Fibroblast of pulmonary artery (primary cell): ENCODE measurements around the gene DMAP1.
"Not testable (repeated sequence)": the region's sequence is repeated elsewhere in the genome, so short reads cannot be mapped to it uniquely, and the experiment has no call there.

Experiments
- DNase-seq: peaks from one replicate; pipeline ENCODE4 v3.0.0-alpha.2; 2010; ENCODE audit warnings: low read depth
- H3K4me3 ChIP-seq: replicated peaks from 2 replicates; pipeline ENCODE4 v1.5.1; 2011; ENCODE audit warnings: low read depth, mild to moderate bottlenecking, control low read depth, low read length, moderate library complexity
- TF ChIP-seq, protein P1 (sequence below): IDR thresholded peaks from 2 replicates; pipeline ENCODE4 v1.5.1; 2011; ENCODE audit warnings: mild to moderate bottlenecking, control low read depth, low read length, inconsistent platforms; ENCODE audit errors: missing control alignments

The DMAP1 gene, protein sequence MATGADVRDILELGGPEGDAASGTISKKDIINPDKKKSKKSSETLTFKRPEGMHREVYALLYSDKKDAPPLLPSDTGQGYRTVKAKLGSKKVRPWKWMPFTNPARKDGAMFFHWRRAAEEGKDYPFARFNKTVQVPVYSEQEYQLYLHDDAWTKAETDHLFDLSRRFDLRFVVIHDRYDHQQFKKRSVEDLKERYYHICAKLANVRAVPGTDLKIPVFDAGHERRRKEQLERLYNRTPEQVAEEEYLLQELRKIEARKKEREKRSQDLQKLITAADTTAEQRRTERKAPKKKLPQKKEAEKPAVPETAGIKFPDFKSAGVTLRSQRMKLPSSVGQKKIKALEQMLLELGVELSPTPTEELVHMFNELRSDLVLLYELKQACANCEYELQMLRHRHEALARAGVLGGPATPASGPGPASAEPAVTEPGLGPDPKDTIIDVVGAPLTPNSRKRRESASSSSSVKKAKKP

DNA sequence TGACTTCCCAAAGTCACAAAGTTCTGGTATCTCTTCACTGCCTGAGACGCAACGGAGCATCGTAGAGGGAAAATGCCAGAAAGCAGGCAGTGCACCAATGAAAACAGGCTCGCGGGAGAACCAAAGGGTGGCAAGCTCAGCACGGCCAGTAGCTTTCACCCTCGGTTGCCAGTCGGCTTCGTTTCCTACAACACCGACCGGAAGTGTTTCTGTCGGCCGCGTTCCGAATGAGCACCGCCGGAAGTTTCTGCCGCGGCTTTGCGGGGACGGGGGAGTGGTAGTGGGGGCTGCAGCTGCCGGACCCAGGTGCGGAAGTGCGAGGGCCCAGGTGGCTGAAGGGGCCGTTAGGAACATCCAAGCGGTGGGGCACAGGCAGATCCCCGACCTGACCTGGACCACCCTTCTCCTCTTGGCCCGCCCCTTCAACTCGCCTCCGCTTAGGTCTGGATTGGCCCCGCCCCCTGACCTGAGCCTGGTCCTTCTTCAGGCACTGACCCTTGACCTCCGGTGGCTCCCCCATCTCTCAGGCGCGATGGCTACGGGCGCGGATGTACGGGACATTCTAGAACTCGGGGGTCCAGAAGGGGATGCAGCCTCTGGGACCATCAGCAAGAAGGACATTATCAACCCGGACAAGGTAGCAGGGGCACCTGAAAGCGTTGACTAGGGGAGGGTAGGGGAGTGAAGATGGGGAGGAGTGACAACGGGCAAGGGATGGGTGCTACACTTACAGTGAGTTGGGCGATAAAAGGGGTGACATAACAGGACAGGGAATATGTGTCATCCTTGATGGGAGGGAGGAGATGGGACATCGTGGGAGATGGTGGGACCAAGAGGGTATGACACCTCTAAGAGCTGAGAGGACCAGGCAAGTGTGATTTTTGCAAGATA is at the start of gene DMAP1:
DMAP1 (plus strand) TSS at position 250 of the 891 bp plus-strand sequence; CDS start at position 533, 283 bp downstream.
- DNase-seq = peak; percentile 89
- peak within 1 kb of the TSS; percentile 99 for H3K4me3 ChIP-seq
- TF ChIP-seq, protein P1, sequence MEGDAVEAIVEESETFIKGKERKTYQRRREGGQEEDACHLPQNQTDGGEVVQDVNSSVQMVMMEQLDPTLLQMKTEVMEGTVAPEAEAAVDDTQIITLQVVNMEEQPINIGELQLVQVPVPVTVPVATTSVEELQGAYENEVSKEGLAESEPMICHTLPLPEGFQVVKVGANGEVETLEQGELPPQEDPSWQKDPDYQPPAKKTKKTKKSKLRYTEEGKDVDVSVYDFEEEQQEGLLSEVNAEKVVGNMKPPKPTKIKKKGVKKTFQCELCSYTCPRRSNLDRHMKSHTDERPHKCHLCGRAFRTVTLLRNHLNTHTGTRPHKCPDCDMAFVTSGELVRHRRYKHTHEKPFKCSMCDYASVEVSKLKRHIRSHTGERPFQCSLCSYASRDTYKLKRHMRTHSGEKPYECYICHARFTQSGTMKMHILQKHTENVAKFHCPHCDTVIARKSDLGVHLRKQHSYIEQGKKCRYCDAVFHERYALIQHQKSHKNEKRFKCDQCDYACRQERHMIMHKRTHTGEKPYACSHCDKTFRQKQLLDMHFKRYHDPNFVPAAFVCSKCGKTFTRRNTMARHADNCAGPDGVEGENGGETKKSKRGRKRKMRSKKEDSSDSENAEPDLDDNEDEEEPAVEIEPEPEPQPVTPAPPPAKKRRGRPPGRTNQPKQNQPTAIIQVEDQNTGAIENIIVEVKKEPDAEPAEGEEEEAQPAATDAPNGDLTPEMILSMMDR = peak; percentile 7

DNA sequence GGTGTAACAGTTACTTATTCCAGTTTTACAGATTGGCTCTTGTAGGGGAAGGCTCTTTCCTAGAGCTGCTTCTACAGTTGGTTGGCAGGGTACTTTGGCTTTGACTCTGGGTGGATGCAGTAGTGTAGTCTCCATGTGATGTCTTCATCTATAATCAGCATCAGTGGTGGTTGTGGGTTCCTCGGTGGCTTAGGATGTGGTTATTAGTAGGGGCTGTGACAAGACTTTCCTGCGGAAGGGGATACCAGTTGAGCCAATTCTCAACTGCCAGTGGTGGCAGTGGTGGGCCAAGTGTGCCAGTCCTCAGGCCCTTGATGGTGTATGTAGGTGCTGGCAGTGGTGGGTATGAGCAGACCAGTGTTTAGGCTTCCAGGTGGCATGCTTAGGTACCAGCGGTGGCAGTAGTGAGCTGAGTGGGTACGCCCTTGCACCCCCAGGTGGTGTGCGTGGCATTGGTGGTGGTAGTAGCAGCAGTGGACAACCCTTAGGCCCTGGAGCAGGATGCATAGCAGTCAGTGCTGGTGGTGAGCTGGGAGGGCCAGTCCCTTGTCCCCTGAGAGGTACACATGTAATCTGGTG is 44.7 kb upstream of the DMAP1 start:
- no peak overlapping the region for H3K4me3 ChIP-seq
- TF ChIP-seq, protein P1 = no peak
- no peak for DNase-seq

DNA sequence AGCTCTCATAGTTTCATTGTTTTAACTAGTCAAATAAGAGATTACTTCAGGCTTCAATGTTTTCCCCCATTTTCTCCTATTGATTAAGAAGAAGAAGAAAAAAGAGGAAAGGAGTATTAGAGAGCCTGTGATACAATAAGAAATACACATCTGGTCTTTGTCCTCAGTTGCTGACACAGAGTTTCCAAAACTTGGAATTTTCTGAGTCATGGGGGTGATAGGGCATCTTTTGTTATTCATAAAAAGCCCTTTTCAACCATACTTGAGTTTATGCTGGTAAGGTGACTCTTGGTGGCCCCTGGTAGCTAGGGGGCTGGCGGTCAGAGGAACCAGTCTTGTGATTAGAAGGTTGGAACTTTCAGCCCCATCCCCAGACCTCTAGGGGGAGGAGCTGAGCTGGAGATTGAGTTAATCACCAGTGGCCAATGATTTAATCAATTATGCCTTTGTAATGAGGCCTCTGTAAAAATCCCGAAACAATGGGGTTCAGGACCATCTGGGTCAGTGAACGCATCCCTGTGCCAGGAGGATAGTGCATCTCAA is 42.9 kb upstream of the DMAP1 start:
- TF ChIP-seq, protein P1 = peak; percentile 7
- peak; percentile 61 for DNase-seq
- no peak overlapping the region for H3K4me3 ChIP-seq

DNA sequence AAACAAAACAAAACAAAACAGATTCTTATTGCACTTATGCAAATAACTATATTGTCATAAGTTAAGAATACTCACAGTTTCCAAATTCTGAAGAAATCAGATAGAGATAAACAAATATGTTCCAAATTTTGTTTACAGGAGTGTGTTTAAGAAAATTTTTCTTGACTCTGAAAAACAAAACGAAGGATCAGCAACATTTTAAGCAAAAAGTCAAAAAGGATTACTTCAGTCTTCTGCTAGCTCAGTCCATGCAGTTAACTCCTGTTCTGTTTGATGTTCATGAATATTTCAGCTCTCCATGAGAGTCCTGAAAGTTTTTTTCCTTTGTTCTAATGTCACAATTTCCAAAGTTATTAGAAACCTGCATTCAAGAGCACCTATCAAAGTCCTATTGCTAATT is 38.6 kb upstream of the DMAP1 start:
- no peak for DNase-seq
- TF ChIP-seq, protein P1 = no peak

DNA sequence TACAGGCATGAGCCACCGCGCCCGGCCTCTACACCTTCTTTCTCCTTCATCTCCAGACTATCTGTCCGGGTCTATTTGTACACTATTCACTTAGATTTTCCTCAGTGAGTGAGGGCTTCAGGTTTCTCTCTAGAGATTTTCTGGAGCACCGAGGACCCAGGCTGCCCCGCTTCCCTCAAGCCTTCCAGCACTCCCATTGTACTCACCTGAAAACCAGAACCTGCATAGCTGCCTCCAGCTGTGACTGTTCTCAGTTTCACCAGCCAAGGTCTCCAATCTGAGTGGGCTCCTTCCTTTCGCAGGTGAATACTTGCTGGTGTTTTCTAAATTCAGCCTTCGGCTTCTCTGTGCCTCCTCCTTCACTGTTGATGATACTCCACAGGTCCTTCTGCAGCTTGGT is 12.9 kb upstream of the DMAP1 start:
- no peak overlapping the region for H3K4me3 ChIP-seq
- TF ChIP-seq, protein P1 = no peak
- DNase-seq = no peak

More for the DNA sequence above, 38.6 kb upstream of the DMAP1 start:
- H3K4me3 ChIP-seq = no peak overlapping the region

DNA sequence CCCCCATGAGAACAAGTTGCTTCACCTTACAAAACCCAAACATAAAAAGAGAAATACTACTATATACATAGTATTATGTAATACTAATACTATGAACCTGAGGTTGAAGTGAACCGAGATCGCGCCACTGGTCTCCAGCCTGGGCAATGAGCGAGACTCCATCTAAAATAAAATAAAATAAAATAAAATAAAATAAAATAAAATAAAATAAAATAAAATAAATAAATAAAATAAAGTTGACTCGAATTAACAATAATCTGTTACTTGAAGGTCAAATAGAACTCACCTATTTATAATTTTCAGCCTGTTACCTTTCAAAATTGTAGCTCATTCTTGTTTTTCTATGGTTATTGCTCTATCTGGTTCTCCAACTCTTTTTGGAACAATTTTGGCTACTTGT is 6.7 kb upstream of the DMAP1 start:
- not testable (repeated sequence) for H3K4me3 ChIP-seq, DNase-seq

DNA sequence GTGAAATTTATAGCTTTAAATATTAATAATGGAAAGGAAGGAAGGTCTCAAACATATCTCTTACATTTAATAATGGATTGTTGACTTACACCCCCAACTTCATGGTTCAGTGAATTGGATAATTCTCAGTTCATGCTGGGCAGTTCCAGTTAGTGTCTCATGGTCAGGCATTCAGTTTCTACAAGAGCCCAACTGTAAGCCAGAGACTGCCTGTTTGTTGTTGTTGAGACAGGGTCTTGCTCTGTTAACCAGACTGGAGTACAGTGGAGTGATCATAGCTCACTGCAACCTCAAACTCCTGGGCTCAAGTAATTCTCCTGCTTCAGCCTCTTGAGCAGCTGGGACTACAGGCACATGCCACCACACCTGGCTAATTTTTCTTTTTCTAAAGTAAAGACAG is 5.0 kb upstream of the DMAP1 start:
- no peak overlapping the region for H3K4me3 ChIP-seq
- no peak for DNase-seq
- TF ChIP-seq, protein P1 = no peak
